BLaER1 treated with 17β-estradiol and CSF1 and Interleukin-3, amounts not matched to agents 10 nM and 100 nM (cell line): ENCODE data around the gene F3.

ENCODE experiments used
- H3K27ac ChIP-seq, 11 experiments: shearing (Covaris generic); formaldehyde crosslinking; 2 replicates each; pipeline ENCODE4 v1.8.1; 2022
- H3K27me3 ChIP-seq, 11 experiments: shearing (Covaris generic); formaldehyde crosslinking; 2 replicates each; pipeline ENCODE4 v1.8.1; 2022
- H3K36me3 ChIP-seq, 11 experiments: shearing (Covaris generic); formaldehyde crosslinking; 2 replicates each; pipeline ENCODE4 v1.8.1; 2022
- H3K4me1 ChIP-seq, 10 experiments: shearing (Covaris generic); formaldehyde crosslinking; 2 replicates each; pipeline ENCODE4 v1.8.1; 2022
- H3K4me2 ChIP-seq, 11 experiments: shearing (Covaris generic); formaldehyde crosslinking; 2 replicates each; pipeline ENCODE4 v1.8.1; 2022
- H3K4me3 ChIP-seq, 10 experiments: shearing (Covaris generic); formaldehyde crosslinking; 2 replicates each; pipeline ENCODE4 v1.8.1; 2022
- H3K9ac ChIP-seq, 11 experiments: shearing (Covaris generic); formaldehyde crosslinking; 2 replicates each; pipeline ENCODE4 v1.8.1; 2022
- H3K9me3 ChIP-seq, 11 experiments: shearing (Covaris generic); formaldehyde crosslinking; replicated peaks in 1 of 11; 2 replicates each; pipeline ENCODE4 v1.8.1; 2022
- H4K20me1 ChIP-seq, 11 experiments: shearing (Covaris generic); formaldehyde crosslinking; 2 replicates each; pipeline ENCODE4 v1.8.1; 2022
- Cebpa-rat ChIP-seq, 11 experiments: shearing (Covaris generic); IDR thresholded peaks; 2 replicates each; pipeline ENCODE4 v1.8.1; 2022

F3 gene

DNA sequence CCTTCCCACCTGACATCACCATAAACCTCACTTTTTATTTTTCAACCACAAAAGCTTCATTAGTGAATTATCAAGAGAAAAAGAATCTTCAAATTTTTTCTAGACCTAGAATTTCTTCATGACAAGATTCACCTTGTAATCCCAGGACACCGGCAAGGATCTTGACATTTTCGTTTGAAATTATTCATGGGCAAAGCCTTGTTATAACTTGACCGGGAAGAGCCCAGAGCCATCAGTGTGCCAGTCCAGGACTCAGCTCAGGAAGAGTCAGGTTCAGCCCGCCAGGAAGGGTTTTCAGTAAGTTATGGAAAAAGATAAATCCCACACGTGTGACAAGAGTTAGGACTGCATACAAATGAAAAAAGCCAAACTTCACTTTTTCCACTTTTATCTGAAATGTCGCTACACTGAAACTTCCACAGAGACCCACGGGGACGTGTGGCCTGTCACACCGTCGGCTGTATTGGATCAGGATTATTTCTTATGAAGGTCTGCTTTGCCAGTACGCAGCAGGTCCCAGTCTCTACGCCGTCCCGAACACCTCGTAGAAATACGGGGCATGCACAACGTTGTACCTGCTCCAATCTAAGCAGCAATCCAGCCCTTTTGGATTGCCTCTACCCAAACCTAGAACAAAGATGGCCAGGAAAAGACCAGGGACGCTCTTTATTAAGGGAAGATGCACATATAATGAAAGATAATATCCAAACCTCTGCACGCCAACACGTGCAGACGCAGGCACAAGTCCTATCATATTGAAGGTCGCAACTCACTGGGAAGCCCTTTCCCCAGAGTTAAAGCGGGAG, 916 bp downstream of the F3 start:
- Histone ChIP-seq H3K36me3 (no peaks in the 10 kb centered on the region), H4K20me1 (no peaks in the 10 kb centered on the region), H3K27ac (peak overlapping the region in 2 of 11 experiments; percentile 70 to 76; a peak in 3 of 22 replicates), H3K4me1 (peaks cover 16 to 27% (median 21%) of the 10 kb centered on the region in 10 experiments), H3K27me3 (peaks cover 15 to 38% (median 25%) of the 10 kb centered on the region in 11 experiments), H3K9ac (peak overlapping the region; percentile 57 to 81 (median 76); a peak in 18 of 22 replicates), H3K4me3 (peak overlapping the region; percentile 68 to 86 (median 72)), H3K9me3 (peaks cover 0 to 12% (median 0%) of the 10 kb centered on the region in 11 experiments; a peak in 6 of 22 replicates), H3K4me2 (peak overlapping the region; percentile 94 to 99 (median 97))
- TF ChIP-seq Cebpa-rat (IDR thresholded peaks at IDR 0.05) = no peak

DNA sequence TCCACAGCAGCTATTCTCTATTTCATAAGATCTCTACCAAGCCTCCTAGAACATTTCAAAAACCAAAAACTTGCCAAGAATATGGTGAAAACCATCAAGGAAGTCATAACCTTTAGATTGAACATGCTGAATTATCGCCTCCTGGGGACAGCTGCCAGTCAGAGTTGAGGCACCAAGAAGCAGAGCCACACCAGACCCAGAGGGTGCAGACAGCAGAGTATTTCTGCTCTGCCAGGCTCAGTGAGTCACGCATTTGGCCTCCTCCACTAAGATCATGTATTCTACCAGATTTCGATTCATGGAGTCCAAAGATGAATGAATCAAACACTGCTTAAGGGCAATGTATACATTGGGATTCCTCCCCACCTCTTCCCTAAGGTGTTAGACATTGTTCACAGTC, 2.1 kb downstream of the F3 start:
- Histone ChIP-seq H3K9me3 (peaks cover 0 to 12% (median 0%) of the 10 kb centered on the region in 11 experiments; a peak in 6 of 22 replicates), H3K4me3 (no peak overlapping the region), H3K27me3 (peaks cover 15 to 38% (median 25%) of the 10 kb centered on the region in 11 experiments), H3K9ac (no peak overlapping the region), H3K36me3 (0 out of 22 replicates have a peak, but pooled peaks cover 0 to 6% (median 0%) of the 10 kb centered on the region in 11 experiments), H3K4me2 (no peak overlapping the region), H3K4me1 (peaks cover 16 to 27% (median 21%) of the 10 kb centered on the region in 10 experiments), H4K20me1 (no peaks in the 10 kb centered on the region), H3K27ac (no peak overlapping the region)
- TF ChIP-seq Cebpa-rat (IDR thresholded peaks at IDR 0.05) = no peak

GRCh38 chr1:94538243-94538827, 3.2 kb downstream of the F3 start:
- no peak overlapping the region for H3K4me3 ChIP-seq

GRCh38 chr1:94537254-94537653, 4.3 kb downstream of the F3 start:
- H3K9ac ChIP-seq = no peak overlapping the region
- H3K27ac ChIP-seq = no peak overlapping the region
- no peak overlapping the region for H3K4me2 ChIP-seq
- peaks cover 15 to 31% (median 22%) of the 10 kb centered on the region in 11 experiments for H3K27me3 ChIP-seq
- no peak overlapping the region for H3K4me3 ChIP-seq
- peaks cover 0 to 12% (median 0%) of the 10 kb centered on the region in 11 experiments; a peak in 6 of 22 replicates for H3K9me3 ChIP-seq
- H3K4me1 ChIP-seq = peaks cover 5 to 16% (median 12%) of the 10 kb centered on the region in 10 experiments
- H3K36me3 ChIP-seq = 0 out of 22 replicates have a peak, but pooled peaks cover 0 to 6% (median 0%) of the 10 kb centered on the region in 11 experiments
- TF ChIP-seq Cebpa-rat (IDR thresholded peaks at IDR 0.05) = no peak
- H4K20me1 ChIP-seq = no peaks in the 10 kb centered on the region

More at GRCh38 chr1:94538243-94538827, 3.2 kb downstream of the F3 start:
- Histone ChIP-seq H3K27me3 (peaks cover 15 to 38% (median 25%) of the 10 kb centered on the region in 11 experiments), H3K4me1 (peaks cover 16 to 26% (median 21%) of the 10 kb centered on the region in 10 experiments), H3K9me3 (peaks cover 0 to 12% (median 0%) of the 10 kb centered on the region in 11 experiments; a peak in 6 of 22 replicates), H3K4me2 (no peak overlapping the region), H3K9ac (no peak overlapping the region), H3K27ac (no peak overlapping the region), H4K20me1 (no peaks in the 10 kb centered on the region), H3K36me3 (0 out of 22 replicates have a peak, but pooled peaks cover 0 to 6% (median 0%) of the 10 kb centered on the region in 11 experiments)
- no peak for TF ChIP-seq Cebpa-rat (IDR thresholded peaks at IDR 0.05)

- no peak overlapping the region for H3K4me2 ChIP-seq
- 0 out of 22 replicates have a peak, but pooled peaks cover 0 to 6% (median 0%) of the 10 kb centered on the region in 11 experiments for H3K36me3 ChIP-seq
- H3K4me1 ChIP-seq = peaks cover 0 to 5% (median 2%) of the 10 kb centered on the region in 10 experiments; a peak in 11 of 20 replicates
- H3K27ac ChIP-seq = no peak overlapping the region
- peaks cover 10 to 18% (median 12%) of the 10 kb centered on the region in 11 experiments for H3K27me3 ChIP-seq
- H3K9me3 ChIP-seq = peaks cover 0 to 11% (median 0%) of the 10 kb centered on the region in 11 experiments; a peak in 6 of 22 replicates
- H3K4me3 ChIP-seq = no peak overlapping the region
- TF ChIP-seq Cebpa-rat (IDR thresholded peaks at IDR 0.05) = no peak
- H4K20me1 ChIP-seq = no peaks in the 10 kb centered on the region
- no peak overlapping the region for H3K9ac ChIP-seq
These were observed 5.7 kb downstream of the F3 start for GRCh38 chr1:94535879-94536278.

GRCh38 chr1:94535095-94535494, 6.5 kb downstream of the F3 start:
- Histone ChIP-seq H3K27ac (no peak overlapping the region), H3K4me1 (no peaks in the 10 kb centered on the region)

GRCh38 chr1:94532077-94532476, 9.5 kb downstream of the F3 start:
- Histone ChIP-seq H3K27ac (no peak overlapping the region), H3K36me3 (0 out of 22 replicates have a peak, but pooled peaks cover 0 to 6% (median 0%) of the 10 kb centered on the region in 11 experiments)
- TF ChIP-seq Cebpa-rat (IDR thresholded peaks at IDR 0.05) = no peak

More at GRCh38 chr1:94535095-94535494, 6.5 kb downstream of the F3 start:
- peaks cover 2 to 10% (median 5%) of the 10 kb centered on the region in 11 experiments; a peak in 15 of 22 replicates for H3K27me3 ChIP-seq
- no peak overlapping the region for H3K4me2 ChIP-seq
- H4K20me1 ChIP-seq = no peaks in the 10 kb centered on the region
- TF ChIP-seq Cebpa-rat (IDR thresholded peaks at IDR 0.05) = no peak
- peaks cover 0 to 4% (median 0%) of the 10 kb centered on the region in 11 experiments; a peak in 2 of 22 replicates for H3K9me3 ChIP-seq
- no peak overlapping the region for H3K4me3 ChIP-seq
- 0 out of 22 replicates have a peak, but pooled peaks cover 0 to 6% (median 0%) of the 10 kb centered on the region in 11 experiments for H3K36me3 ChIP-seq
- no peak overlapping the region for H3K9ac ChIP-seq

GRCh38 chr1:94531664-94532063, 9.9 kb downstream of the F3 start:
- Histone ChIP-seq H4K20me1 (no peaks in the 10 kb centered on the region), H3K4me1 (no peaks in the 10 kb centered on the region), H3K4me2 (no peak overlapping the region), H3K4me3 (no peak overlapping the region), H3K9ac (no peak overlapping the region), H3K27me3 (no peaks in the 10 kb centered on the region), H3K9me3 (no peaks in the 10 kb centered on the region), H3K27ac (no peak overlapping the region), H3K36me3 (0 out of 22 replicates have a peak, but pooled peaks cover 0 to 6% (median 0%) of the 10 kb centered on the region in 11 experiments)
- no peak for TF ChIP-seq Cebpa-rat (IDR thresholded peaks at IDR 0.05)

More at GRCh38 chr1:94532077-94532476, 9.5 kb downstream of the F3 start:
- Histone ChIP-seq H3K9ac (no peak overlapping the region), H4K20me1 (no peaks in the 10 kb centered on the region), H3K4me2 (no peak overlapping the region), H3K27me3 (no peaks in the 10 kb centered on the region), H3K4me3 (no peak overlapping the region), H3K9me3 (no peaks in the 10 kb centered on the region), H3K4me1 (no peaks in the 10 kb centered on the region)
